ENCODE data around the gene TRIM15. TPM values are rescaled to one million over a fixed set of nuclear protein-coding genes. Genes with fewer than 3 reads are reported as not detected.

Gene TRIM15
- total RNA-seq, 1 experiment from 2014 or later, result 0.35 TPM

- no peak for TF ChIP-seq SOX15 (CRISPR knock-in tag; IDR thresholded peaks at IDR 0.05)
- no peak for TF ChIP-seq TEAD1 (CRISPR knock-in tag; IDR thresholded peaks at IDR 0.05)
- TF ChIP-seq ZBTB43 (CRISPR knock-in tag; IDR thresholded peaks at IDR 0.05), result no peak
These were observed 51.3 kb downstream of the TRIM15 start (continued) for GRCh38 chr6:30214657-30214982.

- no peak for DNase-seq (ENCODE audit: low spot score)
- H3K4me3 Mint-ChIP-seq, result no peak overlapping the region
- H3K4me1 Mint-ChIP-seq, result peaks cover 31% of the 10 kb centered on the region
- no peak overlapping the region for H3K27ac Mint-ChIP-seq
- ATAC-seq, result no peak
- H3K9me3 Mint-ChIP-seq, result no peaks in the 10 kb centered on the region
- H3K27me3 Mint-ChIP-seq (ENCODE audit: low read depth), result peaks cover 21% of the 10 kb centered on the region
- ChIA-PET CTCF (interaction anchor here (1.6 kb wide), 1 partner anchor 22 kb away, joined by 4 read pairs; no protein-coding TSS in a partner anchor), POLR2A (no interaction called here)
- no peaks in the 10 kb centered on the region for H3K36me3 Mint-ChIP-seq
- TF ChIP-seq E2F4 (CRISPR knock-in tag; IDR thresholded peaks at IDR 0.05; ENCODE audit: borderline replicate concordance, low read depth) (no peak), USF1 (CRISPR knock-in tag; IDR thresholded peaks at IDR 0.05) (no peak), STAT6 (CRISPR knock-in tag; conservative IDR thresholded peaks at IDR 0.05; ENCODE audit: low read depth) (no peak), ZNF396 (CRISPR knock-in tag; IDR thresholded peaks at IDR 0.05; ENCODE audit: borderline replicate concordance) (no peak), GRHL2 (CRISPR knock-in tag; IDR thresholded peaks at IDR 0.05; ENCODE audit: insufficient replicate concordance, severe bottlenecking) (no peak), ESRRA (CRISPR knock-in tag; IDR thresholded peaks at IDR 0.05; ENCODE audit: borderline replicate concordance) (no peak), NR2C2 (CRISPR knock-in tag; IDR thresholded peaks at IDR 0.05) (no peak), PRDM15 (CRISPR knock-in tag; IDR thresholded peaks at IDR 0.05) (no peak), JAZF1 (CRISPR knock-in tag; IDR thresholded peaks at IDR 0.05) (no peak), NFATC4 (CRISPR knock-in tag; IDR thresholded peaks at IDR 0.05) (no peak), NFYB (CRISPR knock-in tag; conservative IDR thresholded peaks at IDR 0.05; ENCODE audit: low read depth) (no peak), ZNF423 (CRISPR knock-in tag; IDR thresholded peaks at IDR 0.05) (no peak), USF2 (CRISPR knock-in tag; IDR thresholded peaks at IDR 0.05) (no peak)
- TF ChIP-seq, protein P1, sequence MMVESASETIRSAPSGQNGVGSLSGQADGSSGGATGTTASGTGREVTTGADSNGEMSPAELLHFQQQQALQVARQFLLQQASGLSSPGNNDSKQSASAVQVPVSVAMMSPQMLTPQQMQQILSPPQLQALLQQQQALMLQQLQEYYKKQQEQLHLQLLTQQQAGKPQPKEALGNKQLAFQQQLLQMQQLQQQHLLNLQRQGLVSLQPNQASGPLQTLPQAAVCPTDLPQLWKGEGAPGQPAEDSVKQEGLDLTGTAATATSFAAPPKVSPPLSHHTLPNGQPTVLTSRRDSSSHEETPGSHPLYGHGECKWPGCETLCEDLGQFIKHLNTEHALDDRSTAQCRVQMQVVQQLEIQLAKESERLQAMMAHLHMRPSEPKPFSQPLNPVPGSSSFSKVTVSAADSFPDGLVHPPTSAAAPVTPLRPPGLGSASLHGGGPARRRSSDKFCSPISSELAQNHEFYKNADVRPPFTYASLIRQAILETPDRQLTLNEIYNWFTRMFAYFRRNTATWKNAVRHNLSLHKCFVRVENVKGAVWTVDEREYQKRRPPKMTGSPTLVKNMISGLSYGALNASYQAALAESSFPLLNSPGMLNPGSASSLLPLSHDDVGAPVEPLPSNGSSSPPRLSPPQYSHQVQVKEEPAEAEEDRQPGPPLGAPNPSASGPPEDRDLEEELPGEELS (CRISPR knock-in tag; IDR thresholded peaks at IDR 0.05), result no peak
- TF ChIP-seq, protein P2, sequence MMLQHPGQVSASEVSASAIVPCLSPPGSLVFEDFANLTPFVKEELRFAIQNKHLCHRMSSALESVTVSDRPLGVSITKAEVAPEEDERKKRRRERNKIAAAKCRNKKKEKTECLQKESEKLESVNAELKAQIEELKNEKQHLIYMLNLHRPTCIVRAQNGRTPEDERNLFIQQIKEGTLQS (CRISPR knock-in tag; conservative IDR thresholded peaks at IDR 0.05), result no peak
- TF ChIP-seq, protein P3, sequence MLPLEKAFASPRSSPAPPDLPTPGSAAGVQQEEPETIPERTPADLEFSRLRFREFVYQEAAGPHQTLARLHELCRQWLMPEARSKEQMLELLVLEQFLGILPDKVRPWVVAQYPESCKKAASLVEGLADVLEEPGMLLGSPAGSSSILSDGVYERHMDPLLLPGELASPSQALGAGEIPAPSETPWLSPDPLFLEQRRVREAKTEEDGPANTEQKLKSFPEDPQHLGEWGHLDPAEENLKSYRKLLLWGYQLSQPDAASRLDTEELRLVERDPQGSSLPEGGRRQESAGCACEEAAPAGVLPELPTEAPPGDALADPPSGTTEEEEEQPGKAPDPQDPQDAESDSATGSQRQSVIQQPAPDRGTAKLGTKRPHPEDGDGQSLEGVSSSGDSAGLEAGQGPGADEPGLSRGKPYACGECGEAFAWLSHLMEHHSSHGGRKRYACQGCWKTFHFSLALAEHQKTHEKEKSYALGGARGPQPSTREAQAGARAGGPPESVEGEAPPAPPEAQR (CRISPR knock-in tag; IDR thresholded peaks at IDR 0.05), result no peak
These were observed 52.8 kb downstream of the TRIM15 start for GRCh38 chr6:30216096-30216495.
